GM23248 (cell line): ENCODE measurements around the gene LGALS3. TPM values are rescaled to one million over a fixed set of nuclear protein-coding genes. Genes with fewer than 3 reads are reported as not detected.

ENCODE experiments used
- DNase-seq: peaks from one replicate; pipeline ENCODE4 v3.0.0-alpha.2; 2015
- H2AFZ ChIP-seq: fragments of 200-600 bp; sonication (generic); 2 replicates; pipeline ENCODE4 v1.6.1; 2016; ENCODE audit warnings: antibody characterized with exemption
- H3F3A ChIP-seq: fragments of 200-600 bp; sonication (generic); 2 replicates; pipeline ENCODE4 v1.6.1; 2016; ENCODE audit warnings: mild to moderate bottlenecking, antibody characterized with exemption, mixed run types; ENCODE audit not compliant: insufficient read depth
- H3K27ac ChIP-seq: fragments of 200-600 bp; sonication (generic); 2 replicates; pipeline ENCODE4 v1.5.1; 2016; ENCODE audit warnings: mild to moderate bottlenecking
- H3K27me3 ChIP-seq: fragments of 200-600 bp; sonication (generic); replicated peaks from 2 replicates; pipeline ENCODE4 v1.6.1; 2016; ENCODE audit warnings: mild to moderate bottlenecking; ENCODE audit not compliant: insufficient read depth
- H3K36me3 ChIP-seq: fragments of 200-600 bp; sonication (generic); 2 replicates; pipeline ENCODE4 v1.6.1; 2016; ENCODE audit warnings: low read depth, mild to moderate bottlenecking
- H3K4me1 ChIP-seq: fragments of 200-600 bp; sonication (generic); 2 replicates; pipeline ENCODE4 v1.6.1; 2016; ENCODE audit warnings: mild to moderate bottlenecking; ENCODE audit not compliant: insufficient read depth
- H3K4me2 ChIP-seq: fragments of 200-600 bp; sonication (generic); one replicate; pipeline ENCODE4 v1.6.1; 2016; ENCODE audit warnings: mild to moderate bottlenecking; ENCODE audit not compliant: unreplicated experiment
- H3K4me3 ChIP-seq: fragments of 200-600 bp; sonication (generic); 2 replicates; pipeline ENCODE4 v1.5.1; 2016; ENCODE audit warnings: mild to moderate bottlenecking
- H3K79me2 ChIP-seq: fragments of 200-600 bp; sonication (generic); 2 replicates; pipeline ENCODE4 v1.6.1; 2016; ENCODE audit warnings: mild to moderate bottlenecking; ENCODE audit not compliant: insufficient read depth
- H3K9ac ChIP-seq: fragments of 200-600 bp; sonication (generic); 2 replicates; pipeline ENCODE4 v1.6.1; 2016; ENCODE audit warnings: mild to moderate bottlenecking
- H3K9me2 ChIP-seq: fragments of 200-600 bp; sonication (generic); 2 replicates; pipeline ENCODE4 v1.6.1; 2016; ENCODE audit warnings: mixed run types, mild to moderate bottlenecking, moderate library complexity; ENCODE audit not compliant: insufficient read depth
- H3K9me3 ChIP-seq: fragments of 200-600 bp; sonication (generic); one replicate; pipeline ENCODE4 v1.6.1; 2017; ENCODE audit warnings: low read depth
- H4K20me1 ChIP-seq: fragments of 200-600 bp; sonication (generic); 2 replicates; pipeline ENCODE4 v1.6.0; 2016; ENCODE audit not compliant: insufficient read depth
- EZH2 ChIP-seq: fragments of 200-600 bp; sonication (generic); IDR thresholded peaks from 2 replicates; pipeline ENCODE4 v1.6.1; 2018; ENCODE audit warnings: antibody characterized with exemption, mild to moderate bottlenecking; ENCODE audit not compliant: insufficient read depth, poor library complexity, severe bottlenecking
- EZH2phosphoT487 ChIP-seq: fragments of 200-600 bp; sonication (generic); IDR thresholded peaks from 2 replicates; pipeline ENCODE4 v1.6.1; 2018; ENCODE audit warnings: antibody characterized with exemption, moderate library complexity, mild to moderate bottlenecking, low read depth; ENCODE audit not compliant: insufficient read depth
- WGBS, 2 experiments: methylation state at CpG; one replicate each; pipeline ENCODE4 v1.1.6; 2015 to 2017; ENCODE audit warnings: low lambda C conversion rate in 2 of 2, low coverage in 1 of 2; ENCODE audit errors: missing lambda C conversion rate in 2 of 2; 5-methylcytosine and 5-hydroxymethylcytosine counted together
- in situ Hi-C: fragments of 300-500 bp; cut with MboI; formaldehyde crosslinking; loops from 2 replicates; pipeline ENCODE4 v1.15.0; 2020
- polyA plus RNA-seq: library from polyadenylated mRNA; unstranded; fragments of >200 nt; fragmentation: Nextera tagmentation; extraction: Ambion mirVana; gene quantifications from 2 replicates; pipeline ENCODE4 v1.2.1, GENCODE V29; 2016
- total RNA-seq: library from RNA; depleted of rRNA; stranded (reverse); fragments of >200 nt; shearing (Covaris generic); gene quantifications from 2 replicates; pipeline ENCODE4 v1.2.3, GENCODE V29; 2014

Gene LGALS3
- total and polyA plus RNA-seq, 2 experiments from 2014 or later, result 363 to 541 TPM

DNA sequence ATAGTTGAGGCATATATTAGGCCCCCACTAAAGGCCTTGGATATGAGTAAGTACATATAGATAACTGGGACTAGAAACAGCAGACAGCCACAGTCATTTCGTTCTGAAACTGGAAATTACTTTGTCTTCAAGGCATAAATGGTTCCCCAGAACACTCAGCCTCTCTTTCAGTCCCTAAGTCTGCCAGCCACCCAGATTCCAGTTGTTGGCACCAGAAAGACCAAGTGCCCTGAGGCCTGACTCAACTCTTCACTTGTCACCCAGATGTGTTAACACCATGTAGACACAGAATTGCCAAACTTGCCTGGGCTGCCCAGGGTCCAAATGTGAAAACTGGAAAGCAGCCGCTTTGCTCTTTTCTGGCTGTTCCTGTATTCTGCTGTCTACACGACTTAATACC, 3.0 kb upstream of the LGALS3 start:
- Histone ChIP-seq H4K20me1 (no peaks in the 10 kb centered on the region; the same call in 1 of the 2 replicates), H2AFZ (no peak overlapping the region), H3K79me2 (peaks cover 13% of the 10 kb centered on the region), H3K9ac (no peak overlapping the region), H3F3A (peaks cover 37% of the 10 kb centered on the region), H3K36me3 (no peaks in the 10 kb centered on the region), H3K9me3 (no peaks in the 10 kb centered on the region), H3K9me2 (no peaks in the 10 kb centered on the region), H3K27me3 (no peaks in the 10 kb centered on the region), H3K4me3 (no peak overlapping the region), H3K4me1 (peaks cover 31% of the 10 kb centered on the region), H3K4me2 (no peak overlapping the region), H3K27ac (no peak overlapping the region)
- peak; percentile 48 for DNase-seq
- 38 to 44% methylated on average over 3 of the region's 3 CpGs for WGBS, 2 experiments
- in situ Hi-C loops, result no loop called here
- TF ChIP-seq EZH2phosphoT487 (no peak), EZH2 (no peak)

DNA sequence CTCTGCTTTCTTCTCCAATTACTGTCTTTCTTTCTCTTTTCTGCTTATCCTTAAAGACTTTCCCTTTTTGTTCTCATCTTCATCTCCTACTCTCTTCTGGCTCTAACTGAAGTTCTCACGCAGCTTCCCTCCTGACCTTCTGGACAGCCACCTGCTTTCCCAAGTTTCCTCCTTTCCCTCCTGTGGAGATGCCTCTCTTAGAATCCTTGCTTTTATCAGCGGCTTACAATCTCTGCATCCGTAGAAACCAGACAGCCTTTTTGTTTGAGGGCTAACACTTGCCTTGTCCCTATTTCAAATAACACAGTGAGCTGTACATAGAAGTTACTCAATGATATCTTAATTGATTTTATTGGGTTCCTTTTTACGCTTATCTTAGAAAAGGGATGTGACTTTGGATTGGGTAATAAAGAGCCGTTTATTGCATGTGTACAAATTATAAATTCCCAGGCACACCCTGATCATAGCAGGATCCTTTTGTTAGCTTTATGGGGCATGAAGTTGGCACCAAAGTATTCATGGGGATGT, 2.1 kb upstream of the LGALS3 start:
- 64 to 66% methylated on average over 5 of the region's 5 CpGs for WGBS, 2 experiments
- peaks cover 39% of the 10 kb centered on the region for H3K4me1 ChIP-seq
- in situ Hi-C loops, result no loop called here

DNA sequence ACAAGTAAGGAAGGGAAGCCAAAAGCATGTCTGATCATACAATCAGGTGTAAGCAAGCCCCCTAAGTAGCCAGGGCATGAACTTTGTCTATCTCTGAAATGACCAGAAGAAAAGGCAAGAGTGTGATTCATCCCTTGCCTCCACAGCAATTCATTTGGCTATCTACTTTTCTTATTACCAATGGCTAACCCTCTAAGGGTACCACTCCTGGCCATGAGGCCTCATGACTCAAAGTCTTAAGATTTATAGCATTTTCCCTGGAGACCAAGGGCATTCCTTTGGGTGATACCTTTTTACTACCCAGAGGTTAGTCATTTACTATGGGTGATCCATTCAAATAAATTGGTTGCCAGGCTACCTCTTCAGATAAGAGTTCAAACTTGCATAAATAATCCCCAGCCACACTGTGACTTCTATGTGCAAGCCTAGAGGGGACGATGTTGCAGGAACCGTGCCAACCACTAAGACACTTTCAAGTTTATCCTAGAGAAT, 1.5 kb upstream of the LGALS3 start:
- DNase-seq, result peak; percentile 84
- Histone ChIP-seq H2AFZ (no peak overlapping the region), H3K36me3 (no peaks in the 10 kb centered on the region), H3K4me2 (no peak overlapping the region), H4K20me1 (no peaks in the 10 kb centered on the region; the same call in 1 of the 2 replicates), H3K9ac (no peak overlapping the region), H3K79me2 (peaks cover 28% of the 10 kb centered on the region), H3K4me3 (no peak overlapping the region), H3K27me3 (no peaks in the 10 kb centered on the region), H3K9me3 (no peaks in the 10 kb centered on the region), H3K27ac (peak overlapping the region; percentile 24), H3K4me1 (peaks cover 42% of the 10 kb centered on the region), H3F3A (peaks cover 51% of the 10 kb centered on the region), H3K9me2 (no peaks in the 10 kb centered on the region)
- no peak for TF ChIP-seq EZH2phosphoT487
- TF ChIP-seq EZH2, result no peak
- WGBS, 2 experiments, result 50 to 53% methylated on average over 2 of the region's 2 CpGs
- in situ Hi-C loops, result no loop called here

More for the DNA sequence above, 2.1 kb upstream of the LGALS3 start:
- no peaks in the 10 kb centered on the region for H3K27me3 ChIP-seq
- no peak for TF ChIP-seq EZH2phosphoT487
- no peak for TF ChIP-seq EZH2
- DNase-seq, result no peak
- peaks cover 22% of the 10 kb centered on the region for H3K79me2 ChIP-seq
- no peak overlapping the region for H2AFZ ChIP-seq
- H3K4me2 ChIP-seq, result no peak overlapping the region
- peak overlapping the region; percentile 4; the same call in 1 of the 2 replicates for H3K27ac ChIP-seq
- H3K36me3 ChIP-seq, result no peaks in the 10 kb centered on the region
- no peaks in the 10 kb centered on the region for H3K9me3 ChIP-seq
- H3K9ac ChIP-seq, result no peak overlapping the region
- H3F3A ChIP-seq, result peaks cover 47% of the 10 kb centered on the region
- H4K20me1 ChIP-seq, result no peaks in the 10 kb centered on the region; the same call in 1 of the 2 replicates
- no peaks in the 10 kb centered on the region for H3K9me2 ChIP-seq
- no peak overlapping the region for H3K4me3 ChIP-seq

DNA sequence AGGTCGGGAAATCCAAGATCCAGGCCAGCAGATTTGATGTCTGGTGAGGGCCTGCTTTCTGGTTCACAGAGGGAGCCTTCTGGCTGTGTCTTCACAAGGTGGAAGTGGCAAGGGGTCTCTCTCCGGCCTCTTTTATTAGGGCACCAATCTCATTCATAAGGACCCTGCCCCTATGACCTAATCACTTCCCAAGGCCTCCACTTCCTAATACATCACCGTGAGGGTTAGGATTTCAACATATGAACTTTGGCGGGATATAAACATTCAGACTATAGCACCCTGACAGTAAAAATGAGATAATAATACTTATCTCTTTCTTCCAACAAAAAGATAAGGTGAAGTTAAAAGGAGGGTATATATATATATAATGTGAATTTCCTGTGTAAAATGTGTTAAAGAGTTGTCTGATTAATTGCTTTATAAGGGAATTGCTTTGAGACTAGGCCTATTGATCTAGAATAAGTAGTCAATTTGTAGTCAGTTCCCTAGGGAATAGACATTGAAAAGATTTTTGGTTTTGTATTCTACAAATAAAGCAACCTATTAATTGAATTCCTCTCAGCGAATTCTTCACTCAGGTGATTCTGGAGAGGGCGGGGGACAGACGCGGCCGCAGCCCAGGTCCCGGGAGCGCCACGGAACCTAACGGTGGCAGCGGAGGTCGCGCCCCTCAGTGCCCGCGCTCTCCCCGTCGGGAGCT, 516 bp upstream of the LGALS3 start:
- H3K4me3 ChIP-seq, result peak overlapping the region; percentile 95
- peaks cover 6% of the 10 kb centered on the region; the same call in 1 of the 2 replicates for H3K36me3 ChIP-seq
- peak overlapping the region; percentile 76 for H2AFZ ChIP-seq
- peak overlapping the region; percentile 99 for H3K9ac ChIP-seq
- peak; percentile 32 for DNase-seq
- H3F3A ChIP-seq, result peaks cover 61% of the 10 kb centered on the region
- H3K79me2 ChIP-seq, result peaks cover 38% of the 10 kb centered on the region
- H3K27ac ChIP-seq, result peak overlapping the region; percentile 89
- TF ChIP-seq EZH2phosphoT487 (no peak), EZH2 (no peak)
- 17 to 18% methylated on average over 20 of the region's 20 CpGs for WGBS, 2 experiments
- H3K9me2 ChIP-seq, result no peaks in the 10 kb centered on the region
- in situ Hi-C loops, result no loop called here
- no peaks in the 10 kb centered on the region for H3K27me3 ChIP-seq
- H4K20me1 ChIP-seq, result no peaks in the 10 kb centered on the region; the same call in 1 of the 2 replicates
- H3K4me2 ChIP-seq, result peak overlapping the region; percentile 85
- H3K9me3 ChIP-seq, result no peaks in the 10 kb centered on the region
- H3K4me1 ChIP-seq, result peaks cover 43% of the 10 kb centered on the region
